Stimulated activated CD8-positive, alpha-beta memory T cell treated with anti-CD3 and anti-CD28 coated beads, Interleukin-12 subunit alpha, Interleukin-12 subunit beta, amount 100 ng/mL, for 1 hour (primary cell): ENCODE results near the gene DYNC2LI1.

Experiments
- DNase-seq: peaks from one replicate; pipeline ENCODE4 v3.0.0-alpha.2; 2020; ENCODE audit warnings: low read depth

The DYNC2LI1 gene

GRCh38 chr2:43763091-43763490 is 10.7 kb upstream of the DYNC2LI1 start:
- DNase-seq = no peak

GRCh38 chr2:43764086-43764705 is 9.6 kb upstream of the DYNC2LI1 start:
- DNase-seq = no peak

GRCh38 chr2:43766006-43766405 is 7.8 kb upstream of the DYNC2LI1 start:
- no peak for DNase-seq

- DNase-seq = no peak
Measured at GRCh38 chr2:43774617-43775016, 778 bp downstream of the DYNC2LI1 start.

GRCh38 chr2:43776324-43776723 is 2.5 kb downstream of the DYNC2LI1 start:
- DNase-seq = no peak

- DNase-seq = no peak
Measured at GRCh38 chr2:43777306-43777926, 3.6 kb downstream of the DYNC2LI1 start.

- no peak for DNase-seq
Measured at GRCh38 chr2:43778233-43778632, 4.4 kb downstream of the DYNC2LI1 start.

- no peak for DNase-seq
Measured at GRCh38 chr2:43787895-43788294, 14.1 kb downstream of the DYNC2LI1 start.

GRCh38 chr2:43788646-43789045 is 14.8 kb downstream of the DYNC2LI1 start:
- DNase-seq = no peak

GRCh38 chr2:43790147-43790546 is 16.3 kb downstream of the DYNC2LI1 start:
- DNase-seq = no peak

GRCh38 chr2:43791035-43791765 is 17.4 kb downstream of the DYNC2LI1 start:
- no peak for DNase-seq

- no peak for DNase-seq
Measured at GRCh38 chr2:43792653-43793052, 18.8 kb downstream of the DYNC2LI1 start.

GRCh38 chr2:43794956-43795355 is 21.1 kb downstream of the DYNC2LI1 start:
- DNase-seq = no peak

- no peak for DNase-seq
Measured at GRCh38 chr2:43796206-43796605, 22.4 kb downstream of the DYNC2LI1 start.

GRCh38 chr2:43798300-43798699 is 24.5 kb downstream of the DYNC2LI1 start:
- DNase-seq = no peak

GRCh38 chr2:43800894-43801293 is 27.1 kb downstream of the DYNC2LI1 start:
- no peak for DNase-seq

- DNase-seq = no peak
Measured at GRCh38 chr2:43802135-43802534, 28.3 kb downstream of the DYNC2LI1 start.

- DNase-seq = no peak
Measured at GRCh38 chr2:43803113-43803512, 29.3 kb downstream of the DYNC2LI1 start.

GRCh38 chr2:43806719-43807031 is 32.8 kb downstream of the DYNC2LI1 start:
- no peak for DNase-seq

- no peak for DNase-seq
Measured at GRCh38 chr2:43810452-43810851, 36.6 kb downstream of the DYNC2LI1 start.

GRCh38 chr2:43810888-43811287 is 37.0 kb downstream of the DYNC2LI1 start:
- no peak for DNase-seq

- no peak for DNase-seq
Measured at GRCh38 chr2:43812006-43812405, 38.2 kb downstream of the DYNC2LI1 start.

- no peak for DNase-seq
Measured at GRCh38 chr2:43812947-43813346, 39.1 kb downstream of the DYNC2LI1 start.

- DNase-seq = no peak
Measured at GRCh38 chr2:43814711-43815110, 40.9 kb downstream of the DYNC2LI1 start.
